Duodenal mucosa (tissue), 2 donors: ENCODE results near the gene POU2F3.

ENCODE experiments used
- H3K27ac ChIP-seq: one replicate; pipeline ENCODE4 v1.7.0; 2013; ENCODE audit warnings: low read depth, low read length
- H3K27me3 ChIP-seq, 2 donors: one replicate each; pipeline ENCODE4 v1.7.0; 2013; ENCODE audit warnings: low read length in 2 of 2, control low read depth in 1 of 2; ENCODE audit not compliant: insufficient read depth in 2 of 2, control insufficient read depth in 1 of 2
- H3K36me3 ChIP-seq, 2 donors: one replicate each; pipeline ENCODE4 v1.7.0; 2013; ENCODE audit warnings: low read length in 2 of 2, control low read depth in 1 of 2; ENCODE audit not compliant: insufficient read depth in 2 of 2, control insufficient read depth in 1 of 2
- H3K4me1 ChIP-seq, 2 donors: one replicate each; pipeline ENCODE4 v1.7.0; 2013; ENCODE audit warnings: low read length in 2 of 2, control low read depth in 1 of 2; ENCODE audit not compliant: insufficient read depth in 2 of 2, control insufficient read depth in 1 of 2
- H3K4me3 ChIP-seq, 2 donors: one replicate each; pipeline ENCODE4 v1.7.0; 2013; ENCODE audit warnings: low read length in 2 of 2, low read depth in 1 of 2
- H3K9ac ChIP-seq, 2 donors: one replicate each; pipeline ENCODE4 v1.7.0; 2013; ENCODE audit warnings: low read length in 2 of 2, low read depth in 1 of 2
- H3K9me3 ChIP-seq, 2 donors: one replicate each; pipeline ENCODE4 v1.7.0; 2013; ENCODE audit warnings: low read length in 2 of 2, control low read depth in 1 of 2; ENCODE audit not compliant: control insufficient read depth in 1 of 2

Gene POU2F3

GRCh38 chr11:120346233-120346632, 106.3 kb downstream of the POU2F3 start:
- H3K27ac ChIP-seq, result no peak overlapping the region
- H3K27me3 ChIP-seq, result no peaks in the 10 kb centered on the region
- no peaks in the 10 kb centered on the region for H3K9me3 ChIP-seq
- H3K36me3 ChIP-seq, result no peaks in the 10 kb centered on the region
- H3K4me1 ChIP-seq, result peaks cover 28 to 34% of the 10 kb centered on the region in 2 donors
- no peak overlapping the region for H3K4me3 ChIP-seq
- H3K9ac ChIP-seq, result no peak overlapping the region

- H3K36me3 ChIP-seq, result no peaks in the 10 kb centered on the region
- peaks cover 28 to 43% of the 10 kb centered on the region in 2 donors for H3K4me1 ChIP-seq
These were observed 110.7 kb downstream of the POU2F3 start for GRCh38 chr11:120350637-120351036.

GRCh38 chr11:120352405-120352804, 112.5 kb downstream of the POU2F3 start:
- H3K9me3 ChIP-seq, result no peaks in the 10 kb centered on the region
- H3K9ac ChIP-seq, result no peak overlapping the region
- peaks cover 18 to 29% of the 10 kb centered on the region in 2 donors for H3K4me1 ChIP-seq
- no peak overlapping the region for H3K4me3 ChIP-seq
- no peaks in the 10 kb centered on the region for H3K27me3 ChIP-seq
- H3K36me3 ChIP-seq, result no peaks in the 10 kb centered on the region
- H3K27ac ChIP-seq, result no peak overlapping the region

More at GRCh38 chr11:120350637-120351036, 110.7 kb downstream of the POU2F3 start:
- H3K27ac ChIP-seq, result no peak overlapping the region
- no peak overlapping the region for H3K9ac ChIP-seq
- H3K4me3 ChIP-seq, result no peak overlapping the region
- no peaks in the 10 kb centered on the region for H3K9me3 ChIP-seq
- H3K27me3 ChIP-seq, result no peaks in the 10 kb centered on the region

GRCh38 chr11:120354068-120354467, 114.1 kb downstream of the POU2F3 start:
- no peak overlapping the region for H3K9ac ChIP-seq
- H3K4me1 ChIP-seq, result peaks cover 17 to 26% of the 10 kb centered on the region in 2 donors
- H3K4me3 ChIP-seq, result no peak overlapping the region
- no peaks in the 10 kb centered on the region for H3K36me3 ChIP-seq
- no peaks in the 10 kb centered on the region for H3K27me3 ChIP-seq
- no peaks in the 10 kb centered on the region for H3K9me3 ChIP-seq
- H3K27ac ChIP-seq, result no peak overlapping the region

- H3K9ac ChIP-seq, result no peak overlapping the region
- no peak overlapping the region for H3K4me3 ChIP-seq
- no peak overlapping the region for H3K27ac ChIP-seq
- H3K9me3 ChIP-seq, result no peaks in the 10 kb centered on the region
- H3K27me3 ChIP-seq, result no peaks in the 10 kb centered on the region
- peaks cover 17 to 26% of the 10 kb centered on the region in 2 donors for H3K4me1 ChIP-seq
- H3K36me3 ChIP-seq, result no peaks in the 10 kb centered on the region
These were observed 114.8 kb downstream of the POU2F3 start for GRCh38 chr11:120354779-120355178.

- no peaks in the 10 kb centered on the region for H3K36me3 ChIP-seq
- no peak overlapping the region for H3K27ac ChIP-seq
- peaks cover 14 to 23% of the 10 kb centered on the region in 2 donors for H3K4me1 ChIP-seq
- H3K4me3 ChIP-seq, result no peak overlapping the region
- H3K27me3 ChIP-seq, result no peaks in the 10 kb centered on the region
- H3K9me3 ChIP-seq, result no peaks in the 10 kb centered on the region
- H3K9ac ChIP-seq, result no peak overlapping the region
These were observed 117.7 kb downstream of the POU2F3 start for GRCh38 chr11:120357620-120358019.

GRCh38 chr11:120358729-120359128, 118.8 kb downstream of the POU2F3 start:
- Histone ChIP-seq H3K27ac (no peak overlapping the region), H3K27me3 (no peaks in the 10 kb centered on the region), H3K4me1 (peaks cover 4 to 13% of the 10 kb centered on the region in 2 donors), H3K9ac (no peak overlapping the region), H3K36me3 (no peaks in the 10 kb centered on the region), H3K9me3 (no peaks in the 10 kb centered on the region), H3K4me3 (no peak overlapping the region)

GRCh38 chr11:120363436-120363835, 123.5 kb downstream of the POU2F3 start:
- H3K9me3 ChIP-seq, result no peaks in the 10 kb centered on the region
- H3K9ac ChIP-seq, result no peak overlapping the region
- no peaks in the 10 kb centered on the region for H3K4me1 ChIP-seq
- H3K4me3 ChIP-seq, result no peak overlapping the region
- H3K27me3 ChIP-seq, result no peaks in the 10 kb centered on the region
- H3K36me3 ChIP-seq, result no peaks in the 10 kb centered on the region
- H3K27ac ChIP-seq, result no peak overlapping the region

- H3K27ac ChIP-seq, result no peak overlapping the region
- H3K27me3 ChIP-seq, result no peaks in the 10 kb centered on the region
- no peaks in the 10 kb centered on the region for H3K9me3 ChIP-seq
- H3K36me3 ChIP-seq, result no peaks in the 10 kb centered on the region
- no peak overlapping the region for H3K4me3 ChIP-seq
- peaks cover 0 to 5% of the 10 kb centered on the region in 2 donors for H3K4me1 ChIP-seq
- no peak overlapping the region for H3K9ac ChIP-seq
These were observed 125.6 kb downstream of the POU2F3 start for GRCh38 chr11:120365512-120365911.
